Activated T-helper 17 cell treated with anti-CD3 and anti-CD28 coated beads, Interleukin-2, amount 50 U/mL, for 72 hours (primary cell): ENCODE measurements around the gene SIK3. TPM values are rescaled to one million over a fixed set of nuclear protein-coding genes. Genes with fewer than 3 reads are reported as not detected.
A peak's percentile ranks its signal among the peaks of the same experiment; 100 is the strongest.
"Not testable (repeated sequence)": the region's sequence is repeated elsewhere in the genome, so short reads cannot be mapped to it uniquely, and the experiment has no call there.

ENCODE experiments used
- ATAC-seq: fragments of 150-1000 bp; cut with Tn5 transposase; replicated peaks from 2 replicates; pipeline ENCODE4 v1.10.0; 2021; ENCODE audit warnings: mild to moderate bottlenecking, moderate library complexity
- H3K27ac Mint-ChIP-seq: one replicate; pipeline ENCODE4 v1.8.0; 2022; ENCODE audit warnings: mixed read lengths
- H3K27me3 Mint-ChIP-seq: one replicate; pipeline ENCODE4 v1.8.0; 2022; ENCODE audit warnings: mixed read lengths
- H3K36me3 Mint-ChIP-seq: one replicate; pipeline ENCODE4 v1.8.0; 2022; ENCODE audit warnings: low read depth, mild to moderate bottlenecking, mixed read lengths
- H3K4me1 Mint-ChIP-seq: one replicate; pipeline ENCODE4 v1.8.0; 2022; ENCODE audit warnings: mixed read lengths
- H3K4me3 Mint-ChIP-seq: one replicate; pipeline ENCODE4 v1.8.0; 2022; ENCODE audit warnings: mild to moderate bottlenecking, mixed read lengths
- H3K9me3 Mint-ChIP-seq: one replicate; pipeline ENCODE4 v1.8.0; 2022; ENCODE audit warnings: mixed read lengths
- total RNA-seq, 2 donors: library from RNA; stranded (reverse); gene quantifications; one replicate each; pipeline ENCODE4 v1.2.3, GENCODE V29; 2022

Gene SIK3
- total RNA-seq, 2 donors from 2014 or later: 41.9 to 55.7 TPM

DNA sequence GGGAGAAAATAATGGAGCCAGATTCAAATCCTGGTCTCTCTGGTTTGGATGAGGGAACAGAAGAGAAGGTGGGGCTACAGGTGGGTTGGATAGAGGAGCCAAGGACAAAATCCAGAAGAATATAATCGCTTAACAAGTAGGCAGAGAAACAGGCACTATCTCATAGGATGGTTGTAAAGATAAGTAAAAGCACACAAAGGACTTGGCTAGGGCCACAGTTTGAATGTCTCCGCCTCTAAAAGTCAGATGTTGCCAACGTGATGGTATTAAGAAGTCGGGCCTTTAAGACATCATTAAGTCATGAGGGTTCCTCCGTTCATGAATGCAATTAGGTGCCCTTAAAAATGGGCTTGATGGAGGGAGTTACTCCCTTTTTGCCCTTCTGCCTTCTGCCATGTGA, 42.8 kb downstream of the SIK3 start:
- Mint-ChIP-seq H3K4me1 (peaks cover 33% of the 10 kb centered on the region), H3K27ac (no peak overlapping the region), H3K9me3 (no peaks in the 10 kb centered on the region), H3K4me3 (no peak overlapping the region), H3K27me3 (no peaks in the 10 kb centered on the region), H3K36me3 (peaks cover 5% of the 10 kb centered on the region)
- no peak for ATAC-seq

- Mint-ChIP-seq H3K4me3 (no peak overlapping the region), H3K27me3 (no peaks in the 10 kb centered on the region), H3K4me1 (peaks cover 22% of the 10 kb centered on the region), H3K36me3 (peaks cover 11% of the 10 kb centered on the region), H3K27ac (no peak overlapping the region), H3K9me3 (no peaks in the 10 kb centered on the region)
- no peak for ATAC-seq
Measured at GRCh38 chr11:117054382-117054781, 43.8 kb downstream of the SIK3 start.

DNA sequence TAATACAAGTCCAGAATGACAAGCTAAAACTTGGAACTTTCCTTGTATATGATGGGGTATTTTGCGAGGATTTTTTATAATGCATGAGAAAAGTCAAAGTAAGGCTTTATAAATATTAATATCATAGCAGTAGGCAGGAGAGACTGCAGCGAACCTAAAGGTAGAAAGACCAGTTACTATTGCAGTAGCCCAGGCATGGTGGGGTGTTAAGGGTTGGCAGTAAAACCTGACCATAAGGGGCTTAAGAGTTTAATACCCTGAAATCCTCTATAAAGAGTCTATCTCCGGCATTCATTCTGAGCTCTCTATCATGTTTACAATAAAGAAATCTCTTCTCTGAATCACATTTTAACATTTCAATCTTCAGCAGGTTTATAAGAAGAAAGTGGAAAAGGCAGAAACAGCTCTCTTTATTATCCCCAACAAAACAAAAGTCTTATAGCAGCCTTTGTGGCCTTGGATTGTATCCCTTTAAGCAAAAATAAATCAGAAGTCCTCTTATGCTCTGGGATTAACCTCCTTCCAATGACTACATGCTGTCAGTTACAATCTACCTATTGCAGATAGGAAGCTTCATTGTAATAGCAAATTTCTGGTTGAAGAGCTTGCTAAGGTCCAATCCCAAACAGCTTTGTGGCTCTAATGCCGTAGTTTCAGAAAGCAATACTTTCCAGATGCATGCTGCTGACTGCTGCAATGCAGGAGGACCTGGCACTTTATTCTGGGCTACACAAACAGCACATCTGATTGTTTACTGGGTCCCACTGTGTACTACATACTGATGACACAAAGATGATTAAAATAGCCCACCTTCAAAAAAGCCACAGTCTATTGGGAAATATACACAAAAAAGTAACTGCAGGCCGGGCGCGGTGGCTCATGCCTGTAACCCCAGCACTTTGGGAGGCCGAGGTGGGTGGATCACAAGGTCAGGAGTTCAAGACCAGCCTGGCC, 45.8 kb downstream of the SIK3 start:
- Mint-ChIP-seq H3K27me3 (no peaks in the 10 kb centered on the region), H3K4me1 (peaks cover 7% of the 10 kb centered on the region), H3K36me3 (peaks cover 6% of the 10 kb centered on the region), H3K27ac (no peak overlapping the region), H3K4me3 (no peak overlapping the region), H3K9me3 (no peaks in the 10 kb centered on the region)
- no peak for ATAC-seq

DNA sequence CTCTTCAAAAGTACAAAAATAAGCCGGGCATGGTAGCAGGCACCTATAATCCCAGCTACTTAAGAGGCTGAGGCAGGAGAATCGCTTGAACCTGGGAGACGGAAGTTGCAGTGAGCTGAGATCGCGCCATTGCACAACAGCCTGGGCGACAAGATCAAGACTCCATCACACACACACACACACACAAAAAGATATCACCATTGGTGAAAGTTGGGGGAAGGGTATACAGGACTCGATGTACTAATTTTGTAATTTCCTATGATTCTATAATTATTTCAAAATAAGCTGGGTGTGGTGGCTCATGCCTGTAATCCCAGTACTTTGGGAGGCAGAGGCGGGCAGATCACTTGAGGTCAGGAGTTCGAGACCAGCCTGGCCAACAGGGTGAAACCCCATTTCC, 48.1 kb downstream of the SIK3 start:
- not testable (repeated sequence) for H3K27me3 Mint-ChIP-seq, H3K9me3 Mint-ChIP-seq, H3K4me3 Mint-ChIP-seq, H3K27ac Mint-ChIP-seq, ATAC-seq, H3K36me3 Mint-ChIP-seq
- peaks cover 18% of the 10 kb centered on the region for H3K4me1 Mint-ChIP-seq

- not testable (repeated sequence) for H3K4me3 Mint-ChIP-seq, H3K27me3 Mint-ChIP-seq, H3K9me3 Mint-ChIP-seq, ATAC-seq, H3K27ac Mint-ChIP-seq
- Mint-ChIP-seq H3K36me3 (peaks cover 19% of the 10 kb centered on the region), H3K4me1 (peaks cover 37% of the 10 kb centered on the region)
Measured at GRCh38 chr11:117046627-117047026, 51.6 kb downstream of the SIK3 start.

- Mint-ChIP-seq H3K27ac (no peak overlapping the region), H3K36me3 (peaks cover 19% of the 10 kb centered on the region), H3K4me1 (peaks cover 40% of the 10 kb centered on the region), H3K9me3 (no peaks in the 10 kb centered on the region), H3K27me3 (no peaks in the 10 kb centered on the region), H3K4me3 (peak overlapping the region; percentile 40)
- no peak for ATAC-seq
Measured at GRCh38 chr11:117045956-117046355, 52.3 kb downstream of the SIK3 start.

- peaks cover 47% of the 10 kb centered on the region for H3K4me1 Mint-ChIP-seq
- peaks cover 18% of the 10 kb centered on the region for H3K36me3 Mint-ChIP-seq
- H3K27me3 Mint-ChIP-seq: no peaks in the 10 kb centered on the region
- peak overlapping the region; percentile 40 for H3K4me3 Mint-ChIP-seq
- ATAC-seq: peak; percentile 46
- H3K27ac Mint-ChIP-seq: peak overlapping the region; percentile 72
- no peaks in the 10 kb centered on the region for H3K9me3 Mint-ChIP-seq
Measured at GRCh38 chr11:117045196-117045595, 53.0 kb downstream of the SIK3 start.

- no peaks in the 10 kb centered on the region for H3K9me3 Mint-ChIP-seq
- no peaks in the 10 kb centered on the region for H3K27me3 Mint-ChIP-seq
- H3K27ac Mint-ChIP-seq: peak overlapping the region; percentile 72
- ATAC-seq: no peak
- H3K36me3 Mint-ChIP-seq: peaks cover 13% of the 10 kb centered on the region
- peaks cover 55% of the 10 kb centered on the region for H3K4me1 Mint-ChIP-seq
- H3K4me3 Mint-ChIP-seq: peak overlapping the region; percentile 40
Measured at GRCh38 chr11:117044287-117045035, 53.8 kb downstream of the SIK3 start.

- Mint-ChIP-seq H3K27ac (peak overlapping the region; percentile 43), H3K4me1 (peaks cover 65% of the 10 kb centered on the region), H3K36me3 (peaks cover 19% of the 10 kb centered on the region), H3K4me3 (peak overlapping the region; percentile 20), H3K9me3 (no peaks in the 10 kb centered on the region), H3K27me3 (no peaks in the 10 kb centered on the region)
- no peak for ATAC-seq
Measured at GRCh38 chr11:117042689-117043088, 55.5 kb downstream of the SIK3 start.

DNA sequence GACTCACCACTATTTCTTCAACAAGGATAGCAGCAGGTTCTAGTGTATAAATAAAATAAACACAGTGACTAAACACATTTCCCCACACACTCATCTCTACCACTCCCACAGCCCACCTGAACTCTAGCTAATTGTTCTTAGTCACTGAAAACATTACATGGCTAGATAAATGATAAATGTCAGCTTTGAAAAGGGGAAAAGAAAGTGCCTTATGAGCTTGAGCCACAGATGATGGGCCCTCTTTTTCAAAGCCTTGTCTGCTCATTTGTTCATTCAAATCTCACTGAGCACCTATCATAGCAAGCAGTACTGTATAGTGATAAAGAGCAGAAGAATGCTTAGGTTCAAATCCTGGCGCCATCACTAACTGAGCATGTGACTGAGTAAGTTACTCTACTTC, 58.3 kb downstream of the SIK3 start:
- Mint-ChIP-seq H3K36me3 (peaks cover 21% of the 10 kb centered on the region), H3K4me3 (peak overlapping the region; percentile 49), H3K4me1 (peaks cover 59% of the 10 kb centered on the region), H3K9me3 (no peaks in the 10 kb centered on the region), H3K27me3 (no peaks in the 10 kb centered on the region), H3K27ac (peak overlapping the region; percentile 41)
- peak; percentile 85 for ATAC-seq

DNA sequence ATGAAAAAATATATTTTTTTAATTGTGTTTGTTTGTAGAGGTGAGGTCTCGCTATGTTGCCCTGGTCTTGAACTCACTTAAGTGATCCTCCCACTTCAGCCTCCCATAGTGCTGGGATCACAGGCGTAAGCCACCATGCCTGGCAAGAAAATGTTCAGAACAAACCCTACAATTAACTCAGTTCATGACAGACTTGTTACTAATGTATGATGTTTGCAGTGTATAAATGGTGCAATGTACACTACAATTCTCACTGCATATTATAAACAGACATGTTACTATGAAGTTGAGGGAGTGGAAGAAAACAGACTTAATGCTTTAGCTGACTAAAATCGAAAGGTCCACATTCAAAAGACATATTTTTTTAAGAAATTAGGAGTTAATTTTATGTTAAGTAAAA, 59.0 kb downstream of the SIK3 start:
- peaks cover 52% of the 10 kb centered on the region for H3K4me1 Mint-ChIP-seq
- no peaks in the 10 kb centered on the region for H3K9me3 Mint-ChIP-seq
- H3K27ac Mint-ChIP-seq: peak overlapping the region; percentile 41
- H3K27me3 Mint-ChIP-seq: no peaks in the 10 kb centered on the region
- H3K36me3 Mint-ChIP-seq: peaks cover 17% of the 10 kb centered on the region
- peak; percentile 16 for ATAC-seq
- H3K4me3 Mint-ChIP-seq: no peak overlapping the region

DNA sequence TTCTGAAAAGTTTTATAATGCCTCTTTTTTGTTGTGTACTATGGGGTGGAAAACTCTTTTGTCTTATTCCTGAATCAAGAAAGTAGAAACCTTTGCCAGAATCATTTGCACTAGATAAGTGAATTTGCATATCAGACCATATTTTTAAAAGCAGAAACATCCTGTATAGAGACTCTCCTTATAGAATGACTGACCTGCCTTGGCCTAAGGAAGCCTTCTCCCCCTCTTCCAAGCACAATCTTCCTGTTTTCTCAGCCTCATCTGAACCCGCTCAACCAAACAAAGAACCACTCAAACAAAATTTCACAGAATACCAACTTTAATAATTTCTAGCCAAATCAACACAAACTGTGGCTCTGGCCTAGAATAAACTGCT, 60.3 kb downstream of the SIK3 start:
- Mint-ChIP-seq H3K27me3 (no peaks in the 10 kb centered on the region), H3K4me1 (peaks cover 49% of the 10 kb centered on the region), H3K4me3 (peak overlapping the region; percentile 49), H3K9me3 (no peaks in the 10 kb centered on the region), H3K36me3 (peaks cover 11% of the 10 kb centered on the region), H3K27ac (peak overlapping the region; percentile 39)
- ATAC-seq: no peak

DNA sequence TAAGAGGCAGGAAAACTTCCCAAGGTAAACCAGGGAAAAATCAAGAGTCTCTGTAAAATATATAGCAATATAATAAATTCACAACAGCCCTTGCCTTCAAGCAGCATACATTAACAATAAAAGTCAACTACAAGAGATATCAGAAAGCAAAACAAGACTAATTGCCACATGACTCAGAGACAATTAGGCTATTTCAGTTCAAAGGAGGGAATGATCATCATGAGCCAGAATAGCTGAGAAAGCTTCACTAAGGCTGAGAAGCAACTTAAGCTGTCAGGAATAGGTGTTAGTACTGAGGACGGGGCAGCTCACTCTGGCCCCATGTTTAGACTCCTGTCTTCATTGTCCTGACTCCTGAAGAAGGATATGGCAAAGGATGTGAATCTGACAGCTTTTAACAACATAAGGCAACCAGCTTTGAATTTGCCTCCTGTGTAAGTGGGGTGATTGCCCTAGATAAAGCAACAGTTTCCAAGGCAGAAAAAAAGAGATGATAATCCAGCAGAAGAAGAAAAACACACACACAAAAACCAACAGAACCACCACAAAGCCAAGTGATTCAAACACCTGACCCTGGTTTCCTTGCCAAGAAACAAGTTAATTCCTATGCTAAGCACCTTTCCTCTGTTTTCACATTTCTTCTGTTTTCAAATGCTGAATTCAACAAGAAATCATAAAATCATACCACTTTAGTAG, 60.8 kb downstream of the SIK3 start:
- peak overlapping the region; percentile 39 for H3K27ac Mint-ChIP-seq
- no peaks in the 10 kb centered on the region for H3K27me3 Mint-ChIP-seq
- peaks cover 46% of the 10 kb centered on the region for H3K4me1 Mint-ChIP-seq
- peaks cover 11% of the 10 kb centered on the region for H3K36me3 Mint-ChIP-seq
- H3K9me3 Mint-ChIP-seq: no peaks in the 10 kb centered on the region
- peak overlapping the region; percentile 49 for H3K4me3 Mint-ChIP-seq
- ATAC-seq: peak; percentile 49

DNA sequence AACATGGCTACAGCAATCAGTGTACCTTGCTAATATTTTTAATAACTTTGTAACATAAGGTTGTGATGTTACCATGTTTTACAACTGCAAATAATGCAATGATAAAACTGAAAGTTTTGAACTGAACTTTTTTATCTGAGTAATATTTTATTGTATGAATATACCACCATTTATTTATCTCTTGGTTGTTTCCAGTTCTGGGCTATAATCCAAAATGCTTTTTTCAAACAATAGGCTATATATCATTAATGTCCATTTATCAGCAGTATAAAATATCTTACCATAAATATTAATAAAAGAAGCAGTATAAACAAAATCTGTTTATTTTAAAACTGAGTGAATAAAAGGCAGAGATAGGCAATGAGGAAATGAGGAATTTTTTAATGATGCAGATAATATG, 63.3 kb downstream of the SIK3 start:
- Mint-ChIP-seq H3K9me3 (no peaks in the 10 kb centered on the region), H3K27ac (no peak overlapping the region), H3K27me3 (no peaks in the 10 kb centered on the region), H3K4me1 (peaks cover 25% of the 10 kb centered on the region), H3K36me3 (peaks cover 11% of the 10 kb centered on the region), H3K4me3 (no peak overlapping the region)
- ATAC-seq: no peak
